ENCODE measurements around the gene GPC6. TPM values are rescaled to one million over a fixed set of nuclear protein-coding genes. Genes with fewer than 3 reads are reported as not detected.

The GPC6 gene
- total RNA-seq, 3 donors from 2014 or later (not counting 1 experiment from before 2014, with no cell fraction given): not detected

DNA sequence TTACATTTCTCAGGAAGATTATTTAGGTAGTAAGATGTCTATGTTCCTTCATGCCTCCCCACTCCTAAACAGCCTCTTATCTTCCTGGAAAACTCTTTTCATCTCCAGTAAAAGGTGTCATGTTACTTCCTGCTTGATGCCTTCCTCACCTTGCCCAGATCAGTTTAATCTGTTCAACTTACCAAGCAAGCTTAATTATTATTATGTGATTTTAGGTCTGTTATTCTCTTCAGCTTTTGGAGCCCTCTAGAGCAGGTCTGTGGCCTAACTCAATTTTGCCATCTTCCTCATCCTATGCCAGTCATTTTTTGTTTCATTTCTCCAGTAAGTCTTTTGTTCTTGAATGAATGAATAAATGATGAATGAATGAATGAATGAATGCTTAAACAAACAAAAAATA is 724.5 kb downstream of the GPC6 start:
- no peaks in the 10 kb centered on the region for H3K27me3 Mint-ChIP-seq (ENCODE audit: low read depth in 2 of 2)

DNA sequence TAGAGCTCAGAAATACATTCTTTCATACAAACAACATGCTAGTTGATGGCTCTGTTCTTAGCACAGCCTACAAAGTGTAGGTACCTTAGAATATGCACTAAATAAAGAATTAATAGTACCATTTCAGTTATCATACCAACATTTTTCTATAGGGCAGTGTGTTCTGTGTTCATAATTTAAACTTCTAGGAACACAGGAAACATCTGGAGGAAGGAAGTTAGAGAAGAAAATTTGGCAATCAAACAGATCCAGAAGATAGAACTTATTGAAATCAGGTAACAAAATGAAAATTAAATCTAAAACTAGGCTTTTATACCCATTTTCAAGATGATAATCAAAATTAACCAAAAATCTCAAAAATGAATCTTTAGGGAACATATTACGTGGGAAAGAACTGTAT is 725.3 kb downstream of the GPC6 start:
- Mint-ChIP-seq H3K9me3 (peaks cover 0 to 3% of the 10 kb centered on the region in 2 donors), H3K4me3 (no peak overlapping the region), H3K27me3 (ENCODE audit: low read depth in 2 of 2) (no peaks in the 10 kb centered on the region), H3K36me3 (no peaks in the 10 kb centered on the region), H3K4me1 (no peaks in the 10 kb centered on the region), H3K27ac (no peak overlapping the region)
- Histone ChIP-seq H3K9me3 (ENCODE audit: control insufficient read depth, insufficient read depth, low read length) (no peaks in the 10 kb centered on the region), H3K4me1 (ENCODE audit: control insufficient read depth, insufficient read depth, low read length) (no peaks in the 10 kb centered on the region), H3K36me3 (ENCODE audit: control insufficient read depth, insufficient read depth, low read length) (no peaks in the 10 kb centered on the region), H3K27ac (ENCODE audit: low read length) (no peak overlapping the region), H3K27me3 (ENCODE audit: control insufficient read depth, insufficient read depth, low read length) (no peaks in the 10 kb centered on the region), H3K4me3 (ENCODE audit: low read length) (no peak overlapping the region)
- TF ChIP-seq, protein P1, sequence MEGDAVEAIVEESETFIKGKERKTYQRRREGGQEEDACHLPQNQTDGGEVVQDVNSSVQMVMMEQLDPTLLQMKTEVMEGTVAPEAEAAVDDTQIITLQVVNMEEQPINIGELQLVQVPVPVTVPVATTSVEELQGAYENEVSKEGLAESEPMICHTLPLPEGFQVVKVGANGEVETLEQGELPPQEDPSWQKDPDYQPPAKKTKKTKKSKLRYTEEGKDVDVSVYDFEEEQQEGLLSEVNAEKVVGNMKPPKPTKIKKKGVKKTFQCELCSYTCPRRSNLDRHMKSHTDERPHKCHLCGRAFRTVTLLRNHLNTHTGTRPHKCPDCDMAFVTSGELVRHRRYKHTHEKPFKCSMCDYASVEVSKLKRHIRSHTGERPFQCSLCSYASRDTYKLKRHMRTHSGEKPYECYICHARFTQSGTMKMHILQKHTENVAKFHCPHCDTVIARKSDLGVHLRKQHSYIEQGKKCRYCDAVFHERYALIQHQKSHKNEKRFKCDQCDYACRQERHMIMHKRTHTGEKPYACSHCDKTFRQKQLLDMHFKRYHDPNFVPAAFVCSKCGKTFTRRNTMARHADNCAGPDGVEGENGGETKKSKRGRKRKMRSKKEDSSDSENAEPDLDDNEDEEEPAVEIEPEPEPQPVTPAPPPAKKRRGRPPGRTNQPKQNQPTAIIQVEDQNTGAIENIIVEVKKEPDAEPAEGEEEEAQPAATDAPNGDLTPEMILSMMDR (IDR thresholded peaks at IDR 0.05): no peak
- DNase-seq: no peak
- no CpG with 5 or more reads among the region's 1 CpG for WGBS (ENCODE audit: insufficient coverage)
- no peak for ATAC-seq
- intact Hi-C loops (cut with micrococcal nuclease): no loop called here

More for the DNA sequence above, 724.5 kb downstream of the GPC6 start:
- Histone ChIP-seq H3K36me3 (ENCODE audit: control insufficient read depth, insufficient read depth, low read length) (no peaks in the 10 kb centered on the region), H3K9me3 (ENCODE audit: control insufficient read depth, insufficient read depth, low read length) (no peaks in the 10 kb centered on the region), H3K4me3 (ENCODE audit: low read length) (no peak overlapping the region), H3K4me1 (ENCODE audit: control insufficient read depth, insufficient read depth, low read length) (no peaks in the 10 kb centered on the region), H3K27me3 (ENCODE audit: control insufficient read depth, insufficient read depth, low read length) (no peaks in the 10 kb centered on the region), H3K27ac (ENCODE audit: low read length) (no peak overlapping the region)
- Mint-ChIP-seq H3K36me3 (no peaks in the 10 kb centered on the region), H3K9me3 (peaks cover 0 to 3% of the 10 kb centered on the region in 2 donors), H3K27ac (no peak overlapping the region), H3K4me3 (no peak overlapping the region), H3K4me1 (no peaks in the 10 kb centered on the region)
- intact Hi-C loops (cut with micrococcal nuclease): no loop called here
- DNase-seq (no peak), ATAC-seq (no peak)
- TF ChIP-seq, protein P1 (IDR thresholded peaks at IDR 0.05): no peak

- H3K27me3 ChIP-seq (ENCODE audit: control insufficient read depth, insufficient read depth, low read length): no peaks in the 10 kb centered on the region
- no peak for DNase-seq
- intact Hi-C loops (cut with micrococcal nuclease): no loop called here
- H3K36me3 ChIP-seq (ENCODE audit: control insufficient read depth, insufficient read depth, low read length): no peaks in the 10 kb centered on the region
- Mint-ChIP-seq H3K4me3 (no peak overlapping the region), H3K27me3 (ENCODE audit: low read depth in 2 of 2) (no peaks in the 10 kb centered on the region), H3K9me3 (peaks cover 3 to 4% of the 10 kb centered on the region in 2 donors), H3K27ac (no peak overlapping the region), H3K4me1 (no peaks in the 10 kb centered on the region), H3K36me3 (no peaks in the 10 kb centered on the region)
- no peak for ATAC-seq
- no peaks in the 10 kb centered on the region for H3K9me3 ChIP-seq (ENCODE audit: control insufficient read depth, insufficient read depth, low read length)
- H3K27ac ChIP-seq (ENCODE audit: low read length): no peak overlapping the region
- H3K4me1 ChIP-seq (ENCODE audit: control insufficient read depth, insufficient read depth, low read length): no peaks in the 10 kb centered on the region
- WGBS (ENCODE audit: insufficient coverage): no CpG with 5 or more reads among the region's 1 CpG
- TF ChIP-seq, protein P1 (IDR thresholded peaks at IDR 0.05): no peak
- no peak overlapping the region for H3K4me3 ChIP-seq (ENCODE audit: low read length)
Measured at GRCh38 chr13:93953841-93954240, 727.2 kb downstream of the GPC6 start.

DNA sequence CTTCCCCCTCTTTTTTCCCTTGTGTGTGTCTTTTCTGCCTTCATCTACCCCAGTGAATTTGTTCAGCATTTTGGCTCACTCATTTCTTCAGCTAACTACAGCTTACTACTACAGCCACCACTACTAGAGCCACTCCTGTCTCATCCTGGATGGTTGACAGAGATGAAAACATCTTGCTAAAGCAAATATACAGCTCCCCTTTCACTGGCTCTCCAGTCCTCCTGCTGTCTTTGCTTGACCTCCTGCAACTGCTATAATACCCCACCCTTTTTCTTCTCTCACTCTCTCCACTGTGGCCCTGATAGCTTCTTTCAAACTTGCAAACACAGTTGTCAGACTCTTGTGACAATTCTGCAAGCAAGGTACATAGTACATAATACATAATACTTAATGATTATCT is 729.3 kb downstream of the GPC6 start:
- no peak for ATAC-seq
- Histone ChIP-seq H3K9me3 (ENCODE audit: control insufficient read depth, insufficient read depth, low read length) (no peaks in the 10 kb centered on the region), H3K4me1 (ENCODE audit: control insufficient read depth, insufficient read depth, low read length) (no peaks in the 10 kb centered on the region), H3K4me3 (ENCODE audit: low read length) (no peak overlapping the region), H3K36me3 (ENCODE audit: control insufficient read depth, insufficient read depth, low read length) (no peaks in the 10 kb centered on the region), H3K27me3 (ENCODE audit: control insufficient read depth, insufficient read depth, low read length) (no peaks in the 10 kb centered on the region), H3K27ac (ENCODE audit: low read length) (no peak overlapping the region)
- intact Hi-C loops (cut with micrococcal nuclease): no loop called here
- no peak overlapping the region for H3K27ac Mint-ChIP-seq
- TF ChIP-seq, protein P1 (IDR thresholded peaks at IDR 0.05): no peak
- DNase-seq: no peak
- peaks cover 4 to 6% of the 10 kb centered on the region in 2 donors for H3K9me3 Mint-ChIP-seq
- H3K4me3 Mint-ChIP-seq: no peak overlapping the region
- no peaks in the 10 kb centered on the region for H3K36me3 Mint-ChIP-seq
- H3K4me1 Mint-ChIP-seq: no peaks in the 10 kb centered on the region
- no peaks in the 10 kb centered on the region for H3K27me3 Mint-ChIP-seq (ENCODE audit: low read depth in 2 of 2)

Data from natural killer cell (primary cell).